Fibroblast of peridontal ligament (primary cell): Measurements from ENCODE around the gene SAPCD2.

Source experiments
- DNase-seq: peaks from one replicate; pipeline ENCODE4 v3.0.0-alpha.2; 2010; ENCODE audit errors: extremely low read depth

The SAPCD2 gene

DNA sequence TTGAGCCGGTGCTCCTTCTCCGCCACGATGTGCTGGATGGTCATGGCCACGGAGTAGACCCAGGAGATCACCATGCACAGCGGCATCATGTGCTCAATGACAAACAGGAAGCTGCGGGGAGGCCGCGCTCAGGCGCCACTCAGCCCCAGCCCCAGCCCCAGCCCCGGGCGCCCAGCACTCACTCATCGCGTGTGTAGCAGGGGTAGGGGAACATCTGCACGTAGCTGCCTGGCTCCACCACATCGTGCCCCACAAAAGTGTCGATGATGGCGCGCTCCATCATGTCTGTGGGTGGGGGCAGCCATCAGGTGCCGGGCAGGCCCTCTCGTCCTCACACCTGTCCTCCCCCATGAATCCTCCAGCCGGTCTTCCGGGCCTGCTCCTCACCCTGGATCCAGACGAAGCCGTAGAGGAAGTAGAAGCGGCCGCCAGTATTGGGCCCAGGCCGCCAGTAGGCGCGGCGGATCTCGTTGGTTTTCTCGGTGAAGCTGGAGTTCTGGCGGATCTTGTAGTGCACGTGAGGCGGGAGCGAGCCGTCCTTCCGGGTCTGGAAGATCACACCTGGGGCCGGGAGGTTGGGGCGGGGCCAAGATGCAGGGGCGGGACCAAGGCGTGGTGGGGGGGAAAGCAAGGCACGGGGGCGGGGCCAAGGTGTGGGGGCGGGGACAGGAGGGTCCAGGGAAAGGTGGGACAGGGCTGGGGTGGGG is 52.4 kb downstream of the SAPCD2 start:
- no peak for DNase-seq

DNA sequence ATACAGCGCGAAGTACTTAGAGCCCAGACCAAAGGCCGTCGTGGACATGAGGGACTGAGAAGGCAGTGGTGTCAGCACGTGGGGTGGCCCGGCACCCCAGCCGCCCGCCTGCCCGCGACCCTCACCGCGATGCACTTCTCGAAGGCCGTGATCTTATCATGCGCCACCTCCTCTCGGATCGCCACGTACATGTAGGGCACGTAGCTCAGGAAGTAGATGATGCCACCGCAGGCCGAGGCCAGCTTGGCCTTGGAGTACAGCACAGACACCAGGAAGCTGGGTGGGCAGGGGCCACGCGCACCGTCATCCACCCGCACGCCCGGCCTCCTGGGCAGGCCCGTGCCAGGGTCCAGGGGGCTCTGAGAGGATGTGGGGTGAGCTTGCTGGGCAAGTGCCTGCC is 53.3 kb downstream of the SAPCD2 start:
- no peak for DNase-seq

DNA sequence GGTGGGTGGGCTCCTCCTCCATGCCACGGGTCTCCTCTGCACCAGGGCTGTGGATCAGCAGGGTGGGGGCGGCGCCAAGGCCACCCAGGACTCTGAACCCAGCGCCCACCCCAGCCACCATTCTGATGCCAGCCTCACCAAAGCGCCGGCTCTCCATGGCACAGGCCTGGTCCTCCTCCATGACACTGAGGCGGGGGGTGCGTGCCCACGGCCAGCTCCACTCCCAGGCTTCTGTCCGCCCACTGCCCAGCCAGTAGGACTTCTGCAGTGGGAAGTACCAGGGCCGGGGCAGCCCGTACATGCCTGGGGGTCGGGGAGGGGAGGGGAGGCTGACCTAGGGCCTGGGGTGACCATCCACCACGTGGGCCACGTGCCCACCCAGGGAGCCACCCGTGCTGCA is 53.9 kb downstream of the SAPCD2 start:
- DNase-seq = no peak

DNA sequence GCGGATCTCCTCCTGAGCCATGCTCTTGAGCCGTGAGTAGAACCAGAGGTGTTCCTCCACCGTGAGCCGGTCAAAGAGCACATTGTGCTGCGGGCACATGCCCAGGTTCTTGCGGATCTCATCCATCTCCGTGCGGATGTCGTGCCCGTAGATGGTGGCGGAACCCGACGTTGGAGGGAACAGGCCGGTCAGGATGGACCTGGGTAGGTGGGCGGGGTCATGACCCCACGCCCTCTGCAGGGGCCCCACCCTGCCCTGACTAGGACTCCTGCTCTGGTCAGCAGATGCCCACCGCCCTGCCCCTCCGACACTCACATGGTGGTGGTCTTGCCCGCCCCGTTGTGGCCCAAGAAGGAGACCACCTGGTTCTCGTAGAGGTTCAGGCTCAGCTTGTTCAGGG is 54.4 kb downstream of the SAPCD2 start:
- DNase-seq = no peak

DNA sequence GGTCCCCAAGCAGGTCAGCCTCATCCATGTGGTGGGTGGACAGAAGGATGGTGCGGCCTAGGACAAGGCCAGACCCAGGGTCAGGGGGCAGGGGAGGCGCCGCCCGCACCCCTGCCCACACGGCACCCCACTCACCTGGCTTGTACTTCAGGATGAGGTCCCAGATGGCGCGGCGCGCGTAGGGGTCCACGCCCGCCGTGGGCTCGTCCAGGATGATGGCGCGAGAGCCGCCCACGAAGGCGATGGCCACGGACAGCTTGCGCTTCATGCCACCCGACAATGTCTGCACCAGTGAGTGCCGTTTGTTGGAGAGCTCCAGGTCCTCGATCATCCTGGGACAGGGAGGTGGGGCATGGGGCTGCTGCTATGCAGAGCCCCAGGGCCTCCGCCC is 54.8 kb downstream of the SAPCD2 start:
- DNase-seq = no peak

DNA sequence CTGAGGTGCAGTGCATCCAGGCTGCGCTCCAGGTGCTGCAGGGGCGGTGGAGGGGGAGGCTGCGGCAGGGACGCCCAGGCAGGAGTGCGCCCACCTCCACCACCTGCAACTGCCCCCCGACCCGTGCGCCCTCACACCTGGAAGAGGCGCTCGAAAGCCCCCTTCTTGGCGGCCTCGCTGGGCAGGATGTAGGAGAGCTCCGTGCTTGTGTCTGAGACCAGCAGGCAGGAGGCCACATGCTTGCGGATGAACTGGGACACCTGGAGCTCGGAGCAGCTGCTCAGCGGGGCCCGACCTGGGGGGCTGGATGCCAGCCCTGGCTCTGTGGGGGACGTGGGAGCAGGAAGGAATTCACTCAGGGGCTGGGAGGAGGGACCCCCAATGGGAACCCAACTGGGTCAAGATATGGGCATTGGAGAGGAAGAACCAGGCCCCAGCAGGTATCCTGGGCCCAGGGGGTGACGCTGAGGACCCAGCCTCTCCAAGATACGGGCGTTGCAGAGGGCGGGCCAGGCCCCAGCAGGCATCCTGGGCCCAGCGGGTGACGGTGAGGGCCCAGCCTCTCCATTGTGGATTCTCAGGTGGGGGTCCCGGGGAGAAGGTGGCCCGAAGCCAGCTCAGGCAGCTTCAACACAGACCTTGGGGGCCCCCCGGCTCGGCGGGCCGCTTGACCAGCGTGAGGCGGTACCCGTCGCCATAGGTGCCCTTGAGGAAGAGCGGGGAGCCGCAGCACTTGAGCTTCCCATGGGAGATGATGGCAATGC is 55.4 kb downstream of the SAPCD2 start:
- no peak for DNase-seq

DNA sequence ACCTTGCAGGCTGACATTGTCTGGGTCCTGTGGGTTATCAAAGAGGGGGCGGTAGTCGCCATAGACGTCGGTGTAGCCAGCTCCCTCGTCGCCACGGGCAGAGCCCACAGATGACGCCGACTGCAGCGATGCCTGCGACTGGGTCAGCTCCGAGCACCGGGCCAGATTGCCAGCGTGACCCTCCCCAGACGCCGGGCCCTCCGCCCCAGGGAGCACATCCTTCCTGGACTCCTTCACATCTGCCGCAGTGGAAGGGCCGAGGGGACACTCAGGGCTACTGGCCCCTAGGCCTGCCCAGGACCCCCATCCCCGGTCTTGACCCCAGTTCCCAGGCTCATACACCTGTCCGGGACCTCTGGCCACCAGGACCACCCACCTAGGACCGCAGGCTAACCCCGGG is 56.2 kb downstream of the SAPCD2 start:
- DNase-seq = no peak

DNA sequence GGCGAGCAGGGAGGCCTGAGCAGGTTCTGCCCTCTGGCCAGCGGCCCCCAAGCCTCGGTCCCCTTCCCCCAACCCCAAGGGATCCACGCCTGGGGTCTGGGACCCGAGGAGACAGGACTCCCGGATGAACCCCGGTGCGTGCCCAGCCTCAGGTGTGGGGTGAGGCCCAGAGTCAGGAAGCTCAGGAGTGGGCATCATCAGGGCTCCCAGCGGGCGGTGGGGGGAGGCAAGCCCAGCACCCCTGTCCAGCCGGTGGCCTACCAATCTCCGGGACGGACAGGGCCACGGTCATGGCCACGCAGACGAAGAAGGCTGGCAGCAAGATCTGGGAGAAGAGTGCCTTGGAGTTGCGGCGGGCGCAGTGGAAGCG is 56.8 kb downstream of the SAPCD2 start:
- DNase-seq = no peak

DNA sequence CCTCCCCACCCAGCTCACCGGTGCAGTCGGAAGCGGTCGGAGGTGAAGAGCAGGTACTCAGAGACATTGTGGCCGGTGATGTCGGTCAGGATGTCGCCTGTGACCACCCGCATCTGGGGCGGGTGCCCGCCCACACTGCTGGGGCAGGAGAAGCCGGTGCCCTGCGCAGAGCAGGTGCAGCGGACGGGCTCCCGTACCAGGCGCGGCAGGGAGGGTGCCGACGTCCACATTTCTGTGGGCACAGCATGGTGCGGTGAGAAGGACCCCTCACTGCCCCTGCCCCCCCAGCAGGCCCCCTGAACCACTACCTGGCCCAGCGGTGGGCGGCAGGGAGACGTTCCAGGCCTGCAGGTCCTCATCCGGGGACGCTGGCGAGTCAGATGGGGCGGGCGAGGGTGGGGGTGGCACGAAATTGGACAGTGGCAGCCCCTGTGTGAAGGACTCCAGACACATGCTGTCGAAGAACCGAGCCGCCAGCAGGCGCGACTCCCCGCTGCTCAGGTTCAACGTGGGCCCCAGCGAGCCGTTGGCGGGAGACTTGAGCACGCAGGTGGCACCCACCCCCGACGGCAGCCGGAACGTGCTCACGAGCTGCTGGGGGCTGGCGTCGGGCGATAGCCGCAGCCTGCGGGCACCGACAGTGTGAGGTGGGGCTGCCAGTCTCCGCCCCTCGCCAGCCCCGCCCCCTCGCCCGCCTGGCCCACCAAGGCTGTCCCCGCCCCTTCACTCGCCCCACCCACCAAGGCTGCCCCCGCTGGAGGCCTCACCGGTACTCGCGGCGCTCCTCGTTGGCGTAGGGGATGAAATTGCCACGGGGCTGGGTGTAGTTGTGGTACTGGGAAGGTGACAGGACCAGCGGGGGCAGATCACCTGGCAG is 57.4 kb downstream of the SAPCD2 start:
- DNase-seq = no peak
